Measurements from ENCODE around the gene KAZN.

The KAZN gene

DNA sequence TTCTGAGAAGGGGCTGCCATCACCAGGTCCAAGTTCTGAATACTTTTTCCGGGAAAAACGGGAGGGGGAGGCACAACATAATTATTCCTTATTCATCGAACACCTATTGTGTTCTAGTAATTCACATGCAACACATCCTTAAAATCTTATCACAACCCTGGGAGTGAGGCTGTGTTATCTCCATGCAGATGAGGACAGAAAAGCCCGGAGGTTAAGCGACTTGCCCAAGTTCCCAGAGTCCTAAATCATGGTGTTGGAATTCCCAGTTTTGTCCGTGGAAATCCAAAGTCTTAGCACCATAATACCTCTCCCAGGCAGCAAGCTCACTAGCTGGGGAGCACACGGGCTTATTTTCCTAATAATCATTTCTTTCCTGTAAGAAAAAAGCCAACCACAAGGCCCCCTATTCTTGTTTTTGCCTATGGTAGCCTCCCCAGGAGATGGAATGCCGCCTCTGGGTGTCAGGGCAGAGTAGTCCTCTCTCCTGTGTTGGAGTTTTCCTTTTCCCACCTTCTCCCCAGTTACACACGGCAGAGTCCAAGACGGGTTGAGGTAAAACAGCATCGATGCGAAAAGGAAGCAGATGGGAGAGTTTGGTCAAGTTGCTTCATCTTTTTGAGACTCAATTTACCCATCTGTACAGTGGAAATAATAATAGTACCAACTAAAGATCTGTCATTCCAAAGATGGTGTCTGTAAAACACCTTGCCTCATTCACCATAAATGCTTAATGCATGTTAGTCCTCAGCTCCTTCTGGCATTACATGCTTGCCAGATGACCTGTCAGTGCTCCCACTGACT, 327.1 kb downstream of the KAZN start:
- no peak for DNase-seq

DNA sequence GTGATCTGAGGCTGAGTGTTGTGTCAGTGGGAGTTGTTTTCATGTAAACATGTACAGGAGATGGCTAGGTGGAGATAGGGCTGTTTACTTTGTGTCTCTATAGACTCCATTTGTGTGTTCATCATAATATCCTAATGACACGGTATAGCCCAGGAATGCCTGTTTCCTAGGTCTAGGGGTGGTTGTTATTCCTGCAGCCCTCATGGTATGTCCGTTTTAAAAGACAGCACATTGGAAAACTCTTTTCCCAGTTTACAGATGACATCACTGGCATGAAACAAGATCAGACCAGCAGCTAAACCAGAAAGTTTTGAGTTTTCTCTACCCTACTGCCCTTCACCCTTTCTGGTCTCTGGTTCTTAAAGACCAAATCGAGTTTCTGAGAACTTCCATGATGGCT, 327.7 kb downstream of the KAZN start:
- no peak for DNase-seq

DNA sequence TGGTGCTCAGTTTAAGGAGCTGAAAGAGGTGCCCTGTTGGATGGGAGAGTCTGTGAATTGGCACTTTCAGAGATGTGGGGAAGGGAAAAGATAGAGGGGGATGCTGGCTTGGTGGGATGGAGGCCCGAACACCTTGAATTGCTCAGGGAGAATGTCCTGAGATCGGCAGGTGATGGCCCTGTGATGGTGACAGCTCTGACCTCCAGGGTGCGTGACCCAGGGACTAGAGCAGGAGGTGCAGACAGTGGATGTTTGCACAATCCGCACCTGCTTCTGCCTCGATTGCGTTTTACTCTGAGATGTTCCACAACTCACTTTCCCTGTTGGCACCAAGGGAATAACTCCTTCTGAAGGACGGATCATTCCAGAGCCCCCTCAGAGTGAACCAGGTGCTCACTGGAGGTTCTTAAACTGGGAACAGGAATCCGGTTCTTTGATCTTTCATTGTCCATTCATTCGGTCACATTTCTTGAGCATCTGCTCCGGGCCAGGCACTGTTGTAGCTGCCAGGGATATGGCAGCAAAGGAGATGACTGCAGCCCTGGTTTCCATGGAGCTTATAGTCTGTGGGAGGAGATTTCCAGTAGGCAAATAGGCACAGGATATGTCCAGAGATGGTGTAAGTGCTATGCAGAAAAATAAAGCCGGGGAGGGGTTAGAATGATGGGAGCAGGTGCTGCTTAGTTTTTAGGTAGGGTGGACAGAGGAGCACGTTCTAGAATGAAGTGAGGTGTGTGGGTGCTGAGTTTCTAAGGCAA, 328.5 kb downstream of the KAZN start:
- DNase-seq = no peak

DNA sequence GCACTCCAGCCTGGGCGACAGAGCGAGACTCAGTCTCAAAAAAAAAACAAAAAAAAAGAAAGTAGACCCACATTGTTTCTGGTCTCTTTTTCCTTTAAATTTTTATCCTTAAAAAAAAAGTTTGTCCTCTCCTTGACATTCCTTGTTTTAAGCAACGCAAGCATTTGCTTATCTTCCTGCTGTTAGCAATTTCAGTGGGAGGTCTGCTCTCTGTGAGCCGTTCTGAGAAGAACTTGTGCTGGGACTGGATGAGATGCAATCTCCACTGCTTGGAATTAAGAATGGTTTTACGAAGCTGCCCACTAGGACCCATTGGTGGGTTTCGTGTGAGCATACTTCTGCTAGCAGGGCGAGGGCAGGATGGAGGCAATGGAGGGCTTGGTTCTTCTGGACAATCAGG, 329.9 kb downstream of the KAZN start:
- DNase-seq = no peak

DNA sequence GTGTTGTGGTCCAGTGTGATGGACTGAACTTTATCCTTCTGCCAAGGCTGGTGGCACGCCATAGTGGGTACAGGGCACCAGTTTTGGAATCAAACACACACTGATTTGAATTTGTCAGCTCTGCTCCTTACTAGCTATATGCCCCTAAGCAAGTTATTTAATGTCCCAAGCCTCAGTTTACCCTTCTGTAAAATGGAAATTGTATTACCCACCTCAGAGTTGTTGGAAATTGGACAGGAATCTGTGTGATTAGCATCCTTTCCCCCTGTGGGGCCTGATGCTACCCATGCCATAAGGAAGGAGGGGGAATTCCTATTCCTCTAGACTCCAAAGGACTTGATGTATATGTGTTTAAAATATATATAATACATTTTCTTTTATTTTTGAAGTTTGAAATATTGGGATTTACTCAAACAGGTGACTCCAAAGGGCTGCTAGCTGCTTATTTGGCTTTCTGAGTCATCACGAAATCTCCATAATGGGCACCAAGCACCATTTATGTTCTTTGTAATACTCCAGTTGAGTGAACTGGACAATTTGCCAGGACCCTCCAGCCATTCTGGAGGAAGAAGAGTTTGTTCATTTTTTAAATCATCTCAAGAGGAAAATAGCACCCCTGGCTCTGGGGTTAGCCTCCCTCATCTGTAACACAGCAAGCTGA, 330.5 kb downstream of the KAZN start:
- no peak for DNase-seq

DNA sequence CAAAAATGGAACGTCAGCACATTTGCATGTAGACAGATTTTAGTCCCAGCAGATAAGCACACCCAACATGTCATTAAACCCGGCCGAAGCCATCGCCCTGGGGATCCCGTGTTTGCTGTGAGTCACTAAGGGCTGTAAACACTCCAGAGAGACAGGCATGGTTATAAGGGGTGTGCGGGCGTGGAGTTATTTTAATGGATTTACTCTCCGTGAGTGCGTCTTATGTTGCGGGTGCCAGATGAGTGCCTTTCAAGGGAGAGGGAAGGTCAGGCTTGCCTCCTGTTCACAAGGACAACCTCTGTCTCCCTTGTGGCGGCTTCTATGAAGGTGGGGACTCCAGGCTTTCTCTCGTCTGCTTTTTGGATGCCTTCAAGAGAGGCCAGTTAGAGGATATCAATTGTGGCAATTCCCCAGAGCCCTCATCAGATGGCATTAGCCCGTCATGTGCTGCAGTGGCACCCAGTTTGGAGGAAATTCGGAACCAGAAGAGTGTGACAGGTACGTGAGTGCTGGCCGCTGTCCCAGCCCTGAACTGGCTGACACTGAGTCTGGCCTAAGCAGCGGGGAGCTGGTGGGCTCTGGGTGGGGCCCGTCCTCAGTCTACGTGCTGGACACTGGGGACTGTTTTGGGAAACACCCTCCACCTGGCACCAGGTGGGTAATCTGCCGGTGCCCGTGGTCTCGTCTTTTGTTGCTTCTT, 331.2 kb downstream of the KAZN start:
- peak; percentile 35 for DNase-seq

DNA sequence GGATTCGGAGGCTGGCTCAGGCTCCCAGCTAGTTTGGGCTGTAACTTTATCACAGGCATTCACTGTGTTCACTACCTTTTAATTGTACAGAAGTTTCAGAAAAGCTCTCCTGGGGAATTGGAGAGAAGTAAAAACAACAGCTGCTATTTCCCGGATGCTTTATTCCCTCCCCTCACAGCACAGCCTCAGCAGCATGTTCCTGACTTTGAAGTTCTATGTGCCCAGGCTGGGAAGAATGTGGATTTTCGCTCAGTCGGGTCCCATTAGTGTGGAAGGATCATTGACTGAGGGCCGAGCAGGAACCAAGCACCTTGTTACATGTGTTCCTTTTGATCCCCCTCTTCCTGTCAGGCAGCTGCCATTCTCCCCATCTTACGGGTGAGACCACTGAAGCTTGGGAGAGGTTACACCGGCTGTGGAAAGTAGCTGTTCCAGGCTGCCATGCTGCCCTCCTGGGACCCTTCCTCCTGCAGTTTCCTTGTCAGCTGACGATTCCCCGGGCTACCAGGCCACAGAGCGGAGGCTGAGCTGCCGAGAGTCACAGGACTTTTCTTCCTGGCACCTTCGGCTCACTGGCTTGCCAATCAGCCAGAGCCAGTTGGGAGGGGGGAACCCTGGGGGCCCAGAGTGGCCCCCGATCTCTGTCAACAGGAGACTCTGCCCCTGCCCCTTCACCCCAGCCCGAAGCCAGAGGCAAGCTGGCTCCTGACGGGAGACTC, 331.9 kb downstream of the KAZN start:
- DNase-seq = no peak

DNA sequence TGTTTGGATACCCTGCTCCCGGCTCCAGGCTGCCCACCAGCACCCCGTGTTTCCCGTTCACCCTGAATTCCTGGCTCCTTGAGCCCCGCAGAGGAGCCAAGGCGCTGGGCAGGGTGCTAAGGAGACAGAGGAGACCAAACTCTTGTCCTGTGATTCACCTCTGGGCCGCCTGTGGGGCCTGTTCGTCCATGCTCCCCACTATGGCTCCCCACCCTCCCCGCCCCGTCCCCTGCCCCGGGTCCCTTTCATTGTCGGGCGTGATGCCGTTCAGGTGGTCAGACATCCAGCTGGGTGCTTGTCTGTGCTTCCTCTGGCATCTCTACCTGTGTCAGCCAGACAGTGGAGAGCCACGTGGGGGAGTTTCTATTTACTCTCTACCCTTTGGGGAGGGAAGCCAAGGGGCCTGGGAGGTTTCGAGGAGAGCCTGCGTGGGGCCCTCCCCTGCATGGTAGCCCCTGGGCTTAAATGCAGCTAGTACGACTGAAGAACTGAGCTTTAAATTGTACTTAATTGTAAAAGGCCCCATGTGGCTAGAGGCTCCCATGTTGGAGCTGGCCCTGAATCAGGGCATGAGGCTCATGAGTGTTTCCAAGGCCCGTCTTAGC, 333.7 kb downstream of the KAZN start:
- no peak for DNase-seq

DNA sequence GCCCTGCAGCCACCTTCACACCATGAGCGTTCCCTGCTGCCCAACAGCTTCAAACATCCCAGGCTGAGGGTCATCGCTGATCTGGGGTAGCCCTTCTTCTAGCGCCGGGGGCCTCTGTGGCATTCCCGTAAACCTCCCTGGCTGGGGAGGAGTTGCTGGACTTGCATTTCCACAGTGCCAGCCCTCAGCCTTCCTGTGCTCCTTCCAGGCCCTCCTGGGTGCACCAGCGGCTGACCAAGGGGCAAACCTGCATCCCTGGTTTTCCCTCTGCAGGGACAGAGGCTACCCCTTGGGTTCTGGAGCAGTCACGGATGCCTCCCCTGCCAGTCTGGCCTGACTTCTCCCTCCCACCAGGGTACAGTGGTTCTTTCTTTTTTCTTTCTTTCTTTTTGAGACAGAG, 336.4 kb downstream of the KAZN start:
- DNase-seq = no peak

DNA sequence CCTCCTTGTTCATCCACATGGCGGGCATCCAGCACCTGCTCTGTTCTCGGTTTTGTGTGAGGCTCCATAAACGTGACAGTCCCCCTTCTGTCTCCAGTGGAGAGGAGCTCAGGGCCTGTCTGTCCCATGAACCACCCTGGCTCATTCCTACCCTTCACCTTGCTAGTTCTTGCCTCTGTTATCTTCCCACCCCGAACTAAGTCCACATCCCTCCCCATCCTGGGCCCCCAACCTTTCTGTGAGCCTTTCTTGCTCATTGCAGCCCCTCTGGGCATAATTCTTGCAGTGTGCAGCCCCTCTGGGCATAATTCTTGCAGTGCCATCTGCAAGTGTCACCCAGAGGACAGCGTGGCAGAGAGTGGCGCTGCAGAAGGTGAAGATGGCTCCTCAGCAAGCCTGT, 338.3 kb downstream of the KAZN start:
- no peak for DNase-seq

DNA sequence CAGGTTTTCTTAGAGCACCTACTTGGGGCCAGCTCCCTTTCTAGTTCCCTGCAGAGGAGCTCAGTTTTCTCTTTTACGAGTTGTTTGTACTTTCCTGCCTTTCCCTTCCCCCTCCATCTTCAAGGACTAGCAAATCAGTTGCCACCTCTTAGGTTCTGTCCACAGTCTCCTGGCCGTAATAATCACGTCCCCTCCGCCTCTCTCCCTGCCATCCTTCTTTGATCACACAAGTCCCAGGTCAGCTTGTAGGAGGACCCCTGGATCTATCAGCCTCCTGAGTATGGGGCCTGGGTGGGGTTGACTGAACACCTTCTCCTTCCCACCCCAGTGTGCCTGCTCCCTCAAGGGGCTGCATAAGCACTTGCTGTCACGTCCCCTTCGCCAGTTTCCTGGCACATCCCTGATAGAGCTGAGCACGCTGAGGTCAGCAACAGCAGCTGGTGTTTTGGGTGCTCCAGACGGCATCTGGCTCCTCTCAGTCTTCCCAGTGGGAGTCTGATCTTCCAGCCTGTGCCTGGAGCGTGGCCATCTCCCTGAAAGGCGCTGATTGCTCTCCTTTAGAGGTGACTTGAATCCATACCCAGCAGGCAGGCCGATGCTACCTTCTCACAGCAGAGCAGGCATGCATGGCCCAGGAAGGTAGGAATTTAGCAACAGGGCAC, 338.9 kb downstream of the KAZN start:
- no peak for DNase-seq

DNA sequence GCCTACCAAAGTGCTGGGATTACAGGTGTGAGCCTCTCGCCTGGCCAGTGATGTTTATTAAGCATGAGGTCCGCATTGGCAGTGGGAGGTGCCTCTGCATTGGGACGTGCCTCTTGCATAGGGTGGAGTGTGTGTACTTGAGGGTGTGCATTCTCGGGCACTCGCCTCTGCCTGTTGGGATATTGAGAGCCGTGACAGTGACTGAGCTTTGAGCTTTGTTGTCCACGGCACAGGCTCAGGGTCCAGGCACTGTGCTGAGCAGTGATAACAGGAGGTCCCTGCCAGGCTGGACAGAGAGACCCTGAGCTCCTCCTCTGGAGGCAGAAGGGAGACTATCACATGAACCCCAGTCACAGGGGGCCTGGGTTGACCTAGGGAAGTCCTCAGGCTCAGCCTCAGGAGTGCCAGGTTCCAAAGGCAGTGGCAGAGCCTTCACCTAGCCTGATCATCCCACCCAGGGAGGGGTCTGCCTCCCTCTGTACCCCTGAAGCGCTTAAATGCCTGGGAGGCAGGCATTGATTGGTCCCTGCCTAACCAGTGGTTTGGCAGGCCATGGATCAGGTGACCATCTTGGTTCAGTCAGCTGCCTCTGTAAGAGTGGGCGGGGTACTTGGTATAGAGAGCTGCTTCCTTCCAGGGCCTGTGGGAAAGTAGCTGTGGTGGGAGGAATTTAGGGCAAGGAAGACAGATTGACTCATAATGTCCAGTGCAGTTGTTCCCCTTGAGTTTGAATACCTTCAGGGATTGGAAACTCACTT, 341.2 kb downstream of the KAZN start:
- no peak for DNase-seq

DNA sequence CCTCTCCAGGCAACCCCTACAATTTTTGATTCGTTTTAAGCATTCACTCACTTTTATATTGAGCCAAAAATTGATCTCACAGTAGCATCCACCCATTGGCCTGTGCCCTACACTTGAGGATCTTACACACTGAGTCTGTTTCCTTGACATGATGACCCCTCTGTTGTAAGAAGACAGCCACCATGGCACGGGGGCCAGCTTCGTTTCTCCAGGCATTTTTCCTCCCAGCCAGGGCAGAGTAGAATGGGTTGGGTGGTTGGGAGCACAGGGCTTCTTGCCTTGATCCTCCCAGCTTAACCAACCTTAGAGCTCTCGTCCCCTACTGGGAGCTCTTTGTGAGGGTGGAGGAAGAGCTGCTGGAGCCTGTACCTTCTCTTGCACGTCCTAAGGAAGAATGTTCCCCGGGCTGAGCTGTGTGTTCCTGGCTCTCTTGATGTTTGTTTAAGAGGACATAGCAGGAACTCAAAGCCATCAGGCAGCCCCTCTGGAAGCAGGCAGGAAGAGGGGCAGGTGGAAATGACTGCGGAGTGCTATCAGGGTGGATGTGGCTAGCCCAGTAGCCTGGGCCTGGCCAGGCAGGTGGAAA, 341.9 kb downstream of the KAZN start:
- DNase-seq = no peak

DNA sequence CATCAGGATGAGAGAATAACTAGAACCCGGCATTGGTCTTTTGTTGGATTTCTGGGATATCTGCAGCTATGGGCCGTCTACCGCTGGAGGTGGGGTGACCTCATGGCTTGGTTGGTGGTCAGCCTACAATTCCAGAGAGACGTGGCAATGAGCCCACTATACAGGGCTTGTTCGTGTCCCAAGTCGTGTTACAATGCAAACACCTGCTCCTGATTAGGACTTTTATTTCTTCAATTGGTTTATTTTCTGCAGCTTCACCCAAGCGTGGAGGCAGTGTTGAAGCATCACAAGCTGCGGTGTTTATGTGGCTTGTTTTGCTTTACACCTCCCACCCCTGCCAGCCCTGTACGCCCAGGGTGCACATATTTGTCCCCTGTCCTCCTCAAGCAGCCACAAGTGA, 343.4 kb downstream of the KAZN start:
- DNase-seq = no peak

DNA sequence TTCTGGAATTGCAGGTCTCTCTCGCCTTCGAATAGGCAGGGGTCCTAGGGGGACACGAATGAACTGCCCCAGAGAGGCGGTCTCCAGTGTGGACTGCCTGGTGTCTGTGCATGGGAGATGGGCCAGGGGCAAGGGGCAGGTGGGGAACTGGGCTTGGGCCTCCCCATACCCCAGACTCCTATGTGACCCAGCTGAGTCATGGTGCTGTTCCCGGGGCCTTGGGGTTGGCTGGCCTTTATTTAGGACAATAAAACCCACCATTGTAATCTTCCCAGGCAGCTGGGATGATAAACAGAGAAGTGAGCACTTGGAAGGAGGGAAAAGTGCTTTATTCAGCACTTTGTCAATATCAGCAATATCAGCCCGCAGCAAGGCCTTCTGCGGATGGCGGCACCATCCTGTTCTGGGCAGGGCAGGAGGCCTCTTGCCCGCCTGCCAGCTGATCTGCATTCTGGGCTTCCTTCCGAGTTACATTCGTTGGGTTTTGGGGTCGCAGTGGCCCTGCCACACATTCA, 346.0 kb downstream of the KAZN start:
- no peak for DNase-seq

DNA sequence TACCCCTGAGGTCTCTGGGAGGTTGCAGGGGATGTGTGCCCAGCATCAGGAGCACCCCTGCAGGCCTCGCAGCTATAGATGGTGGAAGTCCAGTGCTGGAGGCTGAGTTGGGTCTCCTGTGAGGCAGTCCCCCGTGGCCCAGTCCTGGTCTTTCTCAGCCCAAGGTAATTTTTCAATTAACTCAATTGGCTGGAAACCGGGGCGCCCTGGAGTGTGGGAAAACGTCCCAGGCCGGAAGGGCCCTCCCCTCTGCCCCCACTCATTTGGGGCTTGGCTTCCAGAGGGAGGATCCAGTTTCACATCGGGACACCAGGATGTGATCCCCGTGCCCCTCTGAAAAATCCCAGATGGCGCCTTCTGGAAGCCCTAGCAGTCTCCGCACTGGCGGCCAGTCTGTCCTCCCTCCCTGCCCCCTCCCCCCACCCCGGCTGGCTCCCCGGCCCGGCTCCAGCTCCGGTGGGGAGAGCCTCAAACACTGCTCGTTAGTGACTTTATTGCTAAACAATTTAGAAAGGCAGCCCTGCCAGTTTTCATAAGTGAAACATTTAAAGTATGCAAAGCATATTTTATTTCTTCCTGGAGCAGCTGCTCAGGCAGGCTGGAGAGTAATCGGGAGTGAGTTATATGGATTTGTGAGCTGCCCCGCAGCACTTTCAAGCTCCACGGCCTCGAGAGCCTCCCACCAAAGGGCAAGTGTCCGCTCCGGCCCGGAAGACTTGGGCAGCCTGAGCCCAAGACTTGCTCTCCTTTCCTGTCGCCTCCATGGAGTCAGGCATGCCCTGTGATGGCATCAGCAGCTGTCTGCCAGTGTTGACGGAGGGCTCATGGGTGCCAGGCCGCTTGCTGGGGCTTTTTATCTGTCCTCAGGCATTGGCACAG, 346.9 kb downstream of the KAZN start:
- peak; percentile 53 for DNase-seq

DNA sequence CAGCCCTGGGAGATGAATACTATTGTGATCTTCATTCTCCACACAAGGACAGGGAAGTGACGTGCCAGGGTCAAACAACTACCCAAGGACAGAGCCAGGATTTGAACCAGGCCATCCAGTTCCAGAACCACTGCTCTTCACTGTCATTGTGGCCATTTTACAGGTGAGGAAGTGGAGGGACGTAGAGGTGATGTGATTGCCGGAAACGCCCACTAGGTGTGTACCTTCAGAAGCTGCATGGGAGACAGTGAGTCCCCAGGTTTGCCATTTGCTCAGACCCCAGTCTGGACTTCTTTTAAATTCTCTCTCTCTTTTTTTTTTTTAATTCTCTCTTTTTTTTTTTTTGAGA, 347.5 kb downstream of the KAZN start:
- DNase-seq = no peak

DNA sequence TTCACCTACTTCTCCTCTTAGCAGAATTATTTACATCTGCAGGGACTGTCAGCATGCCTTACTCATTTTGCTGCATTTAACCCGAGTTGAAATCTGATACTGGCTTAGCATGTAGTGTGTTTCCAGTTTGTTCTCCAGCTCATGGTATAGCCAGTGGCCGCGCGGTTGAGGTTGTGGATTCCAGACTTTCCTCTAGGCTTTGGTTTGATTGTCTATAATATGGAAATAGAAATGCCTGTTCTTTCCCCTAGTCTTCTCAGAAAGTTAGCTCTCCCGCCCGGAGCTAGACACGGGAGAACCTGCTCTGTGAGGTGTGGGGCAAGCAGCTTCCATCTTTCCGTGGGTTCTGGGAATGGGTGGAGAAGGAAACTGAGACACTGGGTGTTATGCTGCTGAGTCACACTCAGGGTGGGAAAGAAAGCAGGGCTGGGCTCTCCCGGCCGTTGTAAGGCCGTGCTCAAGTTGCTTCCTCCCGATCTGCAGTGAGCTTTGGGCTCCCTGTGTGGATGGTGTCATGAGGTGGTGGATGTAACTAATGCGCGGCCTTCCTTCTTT, 348.3 kb downstream of the KAZN start:
- DNase-seq = no peak

DNA sequence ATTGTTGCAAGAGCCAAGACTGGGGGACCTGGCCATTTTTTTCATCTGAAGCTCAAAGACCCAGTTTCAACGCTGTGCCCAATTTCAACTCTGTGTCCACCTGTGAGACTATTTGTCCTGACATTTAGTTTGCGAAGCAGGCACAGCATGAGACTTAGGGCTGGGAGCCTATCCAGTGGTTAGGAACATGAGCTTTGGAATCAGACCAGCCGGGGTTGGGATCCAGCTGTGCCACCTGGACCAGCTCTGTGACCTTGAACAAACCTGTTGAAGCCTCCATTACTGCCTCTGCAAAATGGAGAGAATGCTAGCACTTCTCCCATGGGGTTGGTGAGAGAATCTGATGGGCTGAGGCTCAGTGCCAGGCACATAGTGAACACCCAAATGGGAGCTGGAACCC, 348.9 kb downstream of the KAZN start:
- DNase-seq = no peak
